Endothelial cell (in vitro differentiated cells): ENCODE measurements around the gene ANKRD36. TPM values are rescaled to one million over a fixed set of nuclear protein-coding genes. Genes with fewer than 3 reads are reported as not detected.
"Not testable (repeated sequence)": the region's sequence is repeated elsewhere in the genome, so short reads cannot be mapped to it uniquely, and the experiment has no call there.

Experiments used
- DNase-seq: peaks from one replicate; pipeline ENCODE4 v3.0.0; 2021; ENCODE audit warnings: low spot score
- H3K27ac Mint-ChIP-seq: one replicate; pipeline ENCODE4 v1.8.0; 2021; ENCODE audit warnings: mixed read lengths, inconsistent platforms; ENCODE audit not compliant: unreplicated experiment
- H3K27me3 Mint-ChIP-seq: one replicate; pipeline ENCODE4 v1.8.0; 2021; ENCODE audit warnings: mild to moderate bottlenecking, moderate library complexity, mixed read lengths, inconsistent platforms; ENCODE audit not compliant: unreplicated experiment
- H3K36me3 Mint-ChIP-seq: one replicate; pipeline ENCODE4 v1.8.0; 2021; ENCODE audit warnings: mild to moderate bottlenecking, low read depth, mixed read lengths, inconsistent platforms; ENCODE audit not compliant: unreplicated experiment
- H3K4me1 Mint-ChIP-seq: one replicate; pipeline ENCODE4 v1.8.0; 2021; ENCODE audit warnings: mild to moderate bottlenecking, mixed read lengths, inconsistent platforms; ENCODE audit not compliant: unreplicated experiment
- H3K4me3 Mint-ChIP-seq: one replicate; pipeline ENCODE4 v1.8.0; 2021; ENCODE audit warnings: mild to moderate bottlenecking, mixed read lengths, inconsistent platforms; ENCODE audit not compliant: unreplicated experiment
- H3K9me3 Mint-ChIP-seq: one replicate; pipeline ENCODE4 v1.8.0; 2021; ENCODE audit warnings: mixed read lengths, inconsistent platforms; ENCODE audit not compliant: unreplicated experiment
- CTCF ChIP-seq: fragments of 200-600 bp; sonication (generic); IDR thresholded peaks from one replicate; pipeline ENCODE4 v1.5.0; 2021; ENCODE audit warnings: antibody characterized with exemption; ENCODE audit not compliant: unreplicated experiment
- long read RNA-seq: library from polyadenylated mRNA; unstranded; transcript quantifications from one replicate; pipeline ENCODE4 v2.0.0, GENCODE V29; 2020; ENCODE audit not compliant: unreplicated experiment
- total RNA-seq: library from RNA; stranded (reverse); fragmentation: NEBNext Ultra II Directional; extraction: Animal tissue kit (Norgen Biotek cat#: 25700); gene quantifications from one replicate; pipeline ENCODE4 v1.2.1, GENCODE V29; 2021; ENCODE audit not compliant: unreplicated experiment

Gene ANKRD36
- 28.2 TPM for total RNA-seq
- long read RNA-seq, partial matches to known transcripts = 1 of 6 reads
- long read RNA-seq, other reads (novel, unspliced or antisense) = 4 of 6 reads

GRCh38 chr2:97113050-97113881 lies at the start of gene ANKRD36:
Gene ANKRD36 (plus strand): TSS chr2:97113153. CDS start chr2:97113740, 587 bp downstream.
- DNase-seq = peak; percentile 78
- Mint-ChIP-seq H3K27ac (peak within 1 kb of the TSS; percentile 36), H3K4me3 (peak within 1 kb of the TSS; percentile 99)
- not testable (repeated sequence) for H3K36me3 Mint-ChIP-seq, H3K9me3 Mint-ChIP-seq, H3K27me3 Mint-ChIP-seq, H3K4me1 Mint-ChIP-seq

GRCh38 chr2:97066030-97066429 lies 46.9 kb upstream of the ANKRD36 start:
- not testable (repeated sequence) for DNase-seq, H3K27me3 Mint-ChIP-seq, H3K4me3 Mint-ChIP-seq, H3K27ac Mint-ChIP-seq, H3K36me3 Mint-ChIP-seq, H3K4me1 Mint-ChIP-seq, H3K9me3 Mint-ChIP-seq

GRCh38 chr2:97067279-97068004 lies 45.5 kb upstream of the ANKRD36 start:
- H3K9me3 Mint-ChIP-seq = no peaks in the 10 kb centered on the region
- H3K27ac Mint-ChIP-seq = no peak overlapping the region
- no peaks in the 10 kb centered on the region for H3K4me1 Mint-ChIP-seq
- no peak for TF ChIP-seq CTCF
- H3K36me3 Mint-ChIP-seq = peaks cover 3% of the 10 kb centered on the region
- no peaks in the 10 kb centered on the region for H3K27me3 Mint-ChIP-seq
- DNase-seq = no peak
- H3K4me3 Mint-ChIP-seq = no peak overlapping the region

- Mint-ChIP-seq H3K36me3 (peaks cover 3% of the 10 kb centered on the region), H3K27me3 (no peaks in the 10 kb centered on the region), H3K4me1 (no peaks in the 10 kb centered on the region), H3K4me3 (no peak overlapping the region), H3K9me3 (no peaks in the 10 kb centered on the region), H3K27ac (no peak overlapping the region)
- no peak for DNase-seq
- no peak for TF ChIP-seq CTCF
Measured at GRCh38 chr2:97068074-97068473, 44.9 kb upstream of the ANKRD36 start.

- H3K27me3 Mint-ChIP-seq, H3K4me1 Mint-ChIP-seq, H3K4me3 Mint-ChIP-seq, H3K9me3 Mint-ChIP-seq, DNase-seq, H3K36me3 Mint-ChIP-seq, H3K27ac Mint-ChIP-seq: not testable (repeated sequence)
Measured at GRCh38 chr2:97068722-97069121, 44.2 kb upstream of the ANKRD36 start.

- H3K4me3 Mint-ChIP-seq, H3K27ac Mint-ChIP-seq, H3K36me3 Mint-ChIP-seq, H3K9me3 Mint-ChIP-seq, DNase-seq, H3K4me1 Mint-ChIP-seq, H3K27me3 Mint-ChIP-seq: not testable (repeated sequence)
Measured at GRCh38 chr2:97070915-97071314, 42.0 kb upstream of the ANKRD36 start.

- not testable (repeated sequence) for H3K36me3 Mint-ChIP-seq, H3K9me3 Mint-ChIP-seq, H3K4me3 Mint-ChIP-seq, H3K4me1 Mint-ChIP-seq, H3K27ac Mint-ChIP-seq, H3K27me3 Mint-ChIP-seq, DNase-seq
Measured at GRCh38 chr2:97077213-97077612, 35.7 kb upstream of the ANKRD36 start.

- not testable (repeated sequence) for DNase-seq, H3K27ac Mint-ChIP-seq, H3K4me1 Mint-ChIP-seq, H3K9me3 Mint-ChIP-seq, H3K27me3 Mint-ChIP-seq, H3K36me3 Mint-ChIP-seq, H3K4me3 Mint-ChIP-seq
Measured at GRCh38 chr2:97080855-97081254, 32.1 kb upstream of the ANKRD36 start.

- H3K4me3 Mint-ChIP-seq = not testable (repeated sequence)
Measured at GRCh38 chr2:97082206-97082605, 30.7 kb upstream of the ANKRD36 start.

GRCh38 chr2:97083516-97083915 lies 29.4 kb upstream of the ANKRD36 start:
- H3K9me3 Mint-ChIP-seq, H3K4me1 Mint-ChIP-seq, H3K27ac Mint-ChIP-seq, H3K36me3 Mint-ChIP-seq, H3K4me3 Mint-ChIP-seq, H3K27me3 Mint-ChIP-seq, DNase-seq: not testable (repeated sequence)

More at GRCh38 chr2:97082206-97082605, 30.7 kb upstream of the ANKRD36 start:
- not testable (repeated sequence) for H3K27me3 Mint-ChIP-seq, H3K27ac Mint-ChIP-seq, H3K9me3 Mint-ChIP-seq, DNase-seq, H3K36me3 Mint-ChIP-seq, H3K4me1 Mint-ChIP-seq
